ENCODE results near the gene TMEM26.

TMEM26 gene

GRCh38 chr10:61415824-61416223 is 37.4 kb downstream of the TMEM26 start:
- no peak for DNase-seq (ENCODE audit: low read depth)
- H3K4me3 ChIP-seq (ENCODE audit: low read length): no peak overlapping the region
- no peak for TF ChIP-seq CTCF (conservative IDR thresholded peaks at IDR 0.05; ENCODE audit: low read length)

- no peak for TF ChIP-seq CTCF (conservative IDR thresholded peaks at IDR 0.05; ENCODE audit: low read length)
- no peak overlapping the region for H3K4me3 ChIP-seq (ENCODE audit: low read length)
These were observed 41.5 kb downstream of the TMEM26 start for GRCh38 chr10:61411706-61412105.

GRCh38 chr10:61410353-61411070 is 42.7 kb downstream of the TMEM26 start:
- DNase-seq (ENCODE audit: low read depth): no peak
- no peak for TF ChIP-seq CTCF (conservative IDR thresholded peaks at IDR 0.05; ENCODE audit: low read length)

More at GRCh38 chr10:61411706-61412105, 41.5 kb downstream of the TMEM26 start:
- peak; percentile 1 for DNase-seq (ENCODE audit: low read depth)

GRCh38 chr10:61409157-61409556 is 44.0 kb downstream of the TMEM26 start:
- no peak for DNase-seq (ENCODE audit: low read depth)
- H3K4me3 ChIP-seq (ENCODE audit: low read length): no peak overlapping the region
- no peak for TF ChIP-seq CTCF (conservative IDR thresholded peaks at IDR 0.05; ENCODE audit: low read length)

More at GRCh38 chr10:61410353-61411070, 42.7 kb downstream of the TMEM26 start:
- H3K4me3 ChIP-seq (ENCODE audit: low read length): no peak overlapping the region

- no peak for DNase-seq (ENCODE audit: low read depth)
These were observed 45.1 kb downstream of the TMEM26 start for GRCh38 chr10:61408105-61408504.

GRCh38 chr10:61406736-61407135 is 46.4 kb downstream of the TMEM26 start:
- no peak overlapping the region for H3K4me3 ChIP-seq (ENCODE audit: low read length)
- TF ChIP-seq CTCF (conservative IDR thresholded peaks at IDR 0.05; ENCODE audit: low read length): no peak
- no peak for DNase-seq (ENCODE audit: low read depth)

More at GRCh38 chr10:61408105-61408504, 45.1 kb downstream of the TMEM26 start:
- H3K4me3 ChIP-seq (ENCODE audit: low read length): no peak overlapping the region
- TF ChIP-seq CTCF (conservative IDR thresholded peaks at IDR 0.05; ENCODE audit: low read length): no peak

- peak; percentile 20 for DNase-seq (ENCODE audit: low read depth)
- no peak overlapping the region for H3K4me3 ChIP-seq (ENCODE audit: low read length)
- TF ChIP-seq CTCF (conservative IDR thresholded peaks at IDR 0.05; ENCODE audit: low read length): no peak
These were observed 46.9 kb downstream of the TMEM26 start for GRCh38 chr10:61406242-61406641.

All from AG10803 (cell line).